NCI-H2029 (cell line): ENCODE data around the gene AHSA1.

Experiments used
- DNase-seq: peaks from one replicate; lab custom pipeline; 2025; lab: John Stamatoyannopoulos, UW

AHSA1 gene

DNA sequence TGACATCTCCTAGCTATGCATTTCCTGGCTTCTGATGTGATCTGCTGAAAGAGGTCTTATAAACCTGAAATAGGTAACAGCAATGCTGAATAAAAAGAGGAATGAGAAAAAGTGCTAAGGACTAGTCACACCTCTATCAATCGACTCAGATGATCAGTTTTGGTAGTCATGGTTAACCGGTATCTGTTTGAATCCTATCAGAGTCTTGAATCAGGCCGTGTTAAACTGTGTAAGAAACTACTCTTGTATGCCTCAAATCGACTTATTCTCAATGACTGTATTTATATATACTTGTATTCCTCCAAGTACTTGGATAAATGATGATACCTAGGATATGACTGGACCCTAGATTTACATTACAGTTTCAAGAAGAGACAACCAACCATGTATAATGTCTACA lies 51.5 kb downstream of the AHSA1 start:
- no peak for DNase-seq

DNA sequence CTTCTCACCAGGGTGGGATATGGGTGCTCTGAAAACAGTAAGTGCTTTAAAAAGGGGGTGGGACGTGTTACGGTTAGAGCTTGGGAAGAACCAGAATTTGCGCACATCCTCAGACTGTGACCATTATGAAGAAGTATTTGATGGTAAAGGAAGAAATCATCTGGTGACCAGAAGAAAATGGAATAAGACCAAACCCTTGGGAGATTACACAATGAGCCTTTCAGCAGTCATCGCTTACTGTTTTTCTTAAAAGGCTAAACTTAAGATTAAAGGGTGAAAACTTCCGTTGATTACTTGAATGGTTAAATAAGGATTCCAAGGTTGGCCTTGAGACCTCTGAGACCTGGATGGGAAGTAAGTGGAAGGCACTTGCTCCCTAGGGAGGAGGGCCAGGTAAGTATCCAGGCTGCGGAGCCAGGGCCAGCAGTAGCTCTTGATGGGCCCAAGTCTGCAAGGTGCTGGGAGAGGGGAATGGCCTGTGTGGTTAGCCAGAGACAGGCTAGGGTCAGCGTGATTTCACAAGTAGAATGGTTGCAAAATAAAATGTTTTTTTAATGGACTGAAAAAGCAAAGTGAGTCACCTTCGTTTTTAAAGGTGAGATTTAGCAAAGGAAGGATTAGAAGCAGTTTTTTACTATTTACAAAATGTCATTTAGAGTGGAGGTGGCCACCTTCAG lies 53.7 kb downstream of the AHSA1 start:
- no peak for DNase-seq

DNA sequence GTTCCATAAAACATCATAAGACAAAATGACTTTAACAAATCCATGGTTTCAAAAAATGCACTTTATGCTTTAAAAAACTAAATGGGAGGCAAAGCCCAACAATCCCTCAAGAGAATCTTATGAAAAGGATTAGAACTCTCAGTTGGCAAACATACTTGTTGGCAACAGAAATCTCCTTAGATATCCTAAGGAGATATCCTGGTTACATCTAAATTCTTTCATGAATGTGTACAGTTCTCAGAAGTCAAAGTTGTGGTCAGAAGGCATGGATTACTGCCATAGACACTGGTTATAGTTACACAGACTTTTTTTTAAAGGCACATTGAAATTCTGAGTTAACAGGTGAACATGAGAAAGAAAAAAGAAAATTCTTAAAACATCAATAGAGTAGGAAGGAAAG lies 58.2 kb downstream of the AHSA1 start:
- no peak for DNase-seq
